GM23338 (cell line): ENCODE data around the gene AGAP2. TPM values are rescaled to one million over a fixed set of nuclear protein-coding genes. Genes with fewer than 3 reads are reported as not detected.

ENCODE experiments used
- ATAC-seq: fragments of 200-7000 bp; cut with Tn5 transposase; 3 replicates; pipeline ENCODE4 v1.9.1; 2020
- DNase-seq: peaks from one replicate; pipeline ENCODE4 v3.0.0-alpha.2; 2015; ENCODE audit warnings: low spot score
- H2AFZ ChIP-seq: fragments of 200-600 bp; sonication (generic); 2 replicates; pipeline ENCODE4 v1.8.0; 2016; ENCODE audit warnings: antibody characterized with exemption, mild to moderate bottlenecking, moderate library complexity
- H3F3A ChIP-seq: fragments of 200-600 bp; sonication (generic); replicated peaks from 2 replicates; pipeline ENCODE4 v1.8.0; 2017; ENCODE audit warnings: antibody characterized with exemption, mixed run types, low read depth
- H3K27ac ChIP-seq: fragments of 200-600 bp; sonication (generic); 2 replicates; pipeline ENCODE4 v1.6.1; 2016; ENCODE audit warnings: low read depth
- H3K27me3 ChIP-seq: fragments of 200-600 bp; sonication (generic); 2 replicates; pipeline ENCODE4 v1.8.0; 2016; ENCODE audit warnings: mild to moderate bottlenecking, mixed run types, moderate library complexity; ENCODE audit not compliant: insufficient read depth
- H3K36me3 ChIP-seq: fragments of 200-600 bp; sonication (generic); 2 replicates; pipeline ENCODE4 v1.8.0; 2016; ENCODE audit warnings: mild to moderate bottlenecking; ENCODE audit not compliant: insufficient read depth
- H3K4me1 ChIP-seq: fragments of 200-600 bp; sonication (generic); 2 replicates; pipeline ENCODE4 v1.8.0; 2016; ENCODE audit warnings: mild to moderate bottlenecking, moderate library complexity; ENCODE audit not compliant: insufficient read depth
- H3K4me2 ChIP-seq: fragments of 200-600 bp; sonication (generic); 2 replicates; pipeline ENCODE4 v1.7.1; 2017; ENCODE audit warnings: mixed run types
- H3K4me3 ChIP-seq: fragments of 200-600 bp; sonication (generic); 2 replicates; pipeline ENCODE4 v1.6.1; 2016; ENCODE audit warnings: mixed run types
- H3K79me2 ChIP-seq: fragments of 200-600 bp; sonication (generic); replicated peaks from 2 replicates; pipeline ENCODE4 v1.8.0; 2017; ENCODE audit warnings: mild to moderate bottlenecking; ENCODE audit not compliant: insufficient read depth
- H3K9me2 ChIP-seq: fragments of 200-600 bp; sonication (generic); 2 replicates; pipeline ENCODE4 v1.8.0; 2017; ENCODE audit not compliant: insufficient read depth
- H4K20me1 ChIP-seq: fragments of 200-600 bp; sonication (generic); replicated peaks from 2 replicates; pipeline ENCODE4 v1.8.0; 2017; ENCODE audit warnings: mild to moderate bottlenecking; ENCODE audit not compliant: insufficient read depth
- H3K27ac Mint-ChIP-seq: 2 replicates; pipeline ENCODE4 v1.8.0; 2020; ENCODE audit warnings: inconsistent platforms, mild to moderate bottlenecking, moderate library complexity, mixed read lengths
- H3K27me3 Mint-ChIP-seq: 3 replicates; pipeline ENCODE4 v1.8.0; 2022; ENCODE audit warnings: low read depth, mild to moderate bottlenecking, moderate library complexity, mixed read lengths, inconsistent platforms; ENCODE audit not compliant: insufficient read depth, poor library complexity
- H3K36me3 Mint-ChIP-seq: 3 replicates; pipeline ENCODE4 v1.8.0; 2021; ENCODE audit warnings: low read depth, mild to moderate bottlenecking, inconsistent platforms, moderate library complexity, mixed read lengths
- H3K4me1 Mint-ChIP-seq: 3 replicates; pipeline ENCODE4 v1.8.0; 2020; ENCODE audit warnings: mild to moderate bottlenecking, inconsistent platforms, mixed read lengths
- H3K4me3 Mint-ChIP-seq: 3 replicates; pipeline ENCODE4 v1.8.0; 2021; ENCODE audit warnings: moderate library complexity, mild to moderate bottlenecking, inconsistent platforms, mixed read lengths
- H3K9me3 Mint-ChIP-seq: 3 replicates; pipeline ENCODE4 v1.8.0; 2020; ENCODE audit warnings: moderate library complexity, mild to moderate bottlenecking, inconsistent platforms, mixed read lengths
- CREB1 ChIP-seq: fragments of 250-450 bp; sonication (Bioruptor Pico); IDR thresholded peaks from 2 replicates; pipeline ENCODE4 v1.5.0; 2020; ENCODE audit warnings: low read depth, mild to moderate bottlenecking, moderate library complexity
- CTCF ChIP-seq, 2 experiments: fragments of 200-600 bp in 1 of 2; sonication (generic) in 1 of 2; conservative IDR thresholded peaks; 2 replicates each; pipeline versions ENCODE4 v1.5.1 to v1.6.1; 2016 to 2017; ENCODE audit warnings: antibody characterized with exemption in 2 of 2, low read depth in 2 of 2, mild to moderate bottlenecking in 2 of 2, moderate library complexity in 1 of 2
- ETS1 ChIP-seq: IDR thresholded peaks from 2 replicates; pipeline ENCODE4 v1.6.1; 2016; ENCODE audit warnings: antibody characterized with exemption
- EZH2phosphoT487 ChIP-seq: fragments of 200-600 bp; sonication (generic); IDR thresholded peaks from one replicate; pipeline ENCODE4 v1.8.1; 2018; ENCODE audit warnings: antibody characterized with exemption; ENCODE audit not compliant: unreplicated experiment
- JUNB ChIP-seq: IDR thresholded peaks from one replicate; pipeline ENCODE4 v1.6.1; 2016; ENCODE audit warnings: antibody characterized with exemption; ENCODE audit not compliant: unreplicated experiment
- REST ChIP-seq: IDR thresholded peaks from one replicate; pipeline ENCODE4 v1.6.1; 2018; ENCODE audit warnings: antibody characterized with exemption; ENCODE audit not compliant: unreplicated experiment
- STAT1 ChIP-seq: IDR thresholded peaks from one replicate; pipeline ENCODE4 v1.6.1; 2016; ENCODE audit warnings: antibody characterized with exemption; ENCODE audit not compliant: unreplicated experiment
- ZNF331 ChIP-seq: fragments of 250-450 bp; sonication (Bioruptor Pico); IDR thresholded peaks from 2 replicates; pipeline ENCODE4 v1.5.0; 2020; ENCODE audit warnings: low read depth, mild to moderate bottlenecking, moderate library complexity
- polyA plus RNA-seq: library from polyadenylated mRNA; unstranded; fragments of >200 nt; fragmentation: Nextera tagmentation; extraction: Ambion mirVana; gene quantifications from 2 replicates; pipeline ENCODE4 v1.2.1, GENCODE V29; 2016
- total RNA-seq: library from RNA; depleted of rRNA; stranded (reverse); fragments of >200 nt; shearing (Covaris generic); gene quantifications from 2 replicates; pipeline ENCODE4 v1.2.3, GENCODE V29; 2014

AGAP2 gene
- total and polyA plus RNA-seq, 2 experiments from 2014 or later: 0.36 to 1.3 TPM

GRCh38 chr12:57769594-57769993 is 31.1 kb upstream of the AGAP2 start (continued):
- no peak for TF ChIP-seq JUNB
- no peak for TF ChIP-seq ETS1
- no peak for TF ChIP-seq CREB1
- TF ChIP-seq REST: no peak
- no peak for TF ChIP-seq EZH2phosphoT487

GRCh38 chr12:57767876-57768275 is 29.3 kb upstream of the AGAP2 start:
- Mint-ChIP-seq H3K27me3 (peaks cover 47% of the 10 kb centered on the region), H3K27ac (no peak overlapping the region)
- TF ChIP-seq REST (no peak), CTCF (conservative IDR thresholded peaks at IDR 0.05; ENCODE audit: low read depth in 2 of 2) (no peak), ZNF331 (CRISPR knock-in tag) (no peak), EZH2phosphoT487 (no peak), STAT1 (no peak)

More at GRCh38 chr12:57767876-57768275, 29.3 kb upstream of the AGAP2 start:
- no peak for DNase-seq
- no peak overlapping the region for H3K27ac ChIP-seq
- peaks cover 35% of the 10 kb centered on the region for H3K36me3 Mint-ChIP-seq
- peaks cover 11% of the 10 kb centered on the region for H3F3A ChIP-seq
- H2AFZ ChIP-seq: no peak overlapping the region
- H3K27me3 ChIP-seq: peaks cover 54% of the 10 kb centered on the region
- no peaks in the 10 kb centered on the region; the same call in 1 of the 2 replicates for H3K36me3 ChIP-seq
- H3K9me3 Mint-ChIP-seq: no peaks in the 10 kb centered on the region; the same call in 2 of the 3 replicates
- H3K4me2 ChIP-seq: no peak overlapping the region
- H3K4me3 ChIP-seq: no peak overlapping the region
- H3K9me2 ChIP-seq: no peaks in the 10 kb centered on the region
- H4K20me1 ChIP-seq: 0 out of 2 replicates have a peak, but pooled peaks cover 7% of the 10 kb centered on the region
- H3K4me1 Mint-ChIP-seq: peaks cover 40% of the 10 kb centered on the region
- H3K4me3 Mint-ChIP-seq: 0 out of 3 replicates have a peak overlapping the region, but pooled peaks have one; percentile 68
- H3K4me1 ChIP-seq: peaks cover 21% of the 10 kb centered on the region; the same call in 1 of the 2 replicates
- ATAC-seq: no peak
- H3K79me2 ChIP-seq: no peaks in the 10 kb centered on the region
